ENCODE data around the gene CPXM1.

Gene CPXM1

GRCh38 chr20:2755451-2756055 lies 44.9 kb downstream of the CPXM1 start:
- no peak overlapping the region for H3K4me3 ChIP-seq (ENCODE audit: low read depth, low read length)
- no peak for DNase-seq (ENCODE audit: low read depth, low spot score)
- in situ Hi-C loops (cut with HindIII; ENCODE audit: low sequenced_read_pairs) = no loop called here
- TF ChIP-seq CTCF (IDR thresholded peaks at IDR 0.05; ENCODE audit: low read depth, low read length) = no peak

- TF ChIP-seq CTCF (IDR thresholded peaks at IDR 0.05; ENCODE audit: low read depth, low read length) = no peak
- no peak for DNase-seq (ENCODE audit: low read depth, low spot score)
- in situ Hi-C loops (cut with HindIII; ENCODE audit: low sequenced_read_pairs) = no loop called here
- no peak overlapping the region for H3K4me3 ChIP-seq (ENCODE audit: low read depth, low read length)
Measured at GRCh38 chr20:2754424-2754823, 46.0 kb downstream of the CPXM1 start.

- in situ Hi-C loops (cut with HindIII; ENCODE audit: low sequenced_read_pairs) = no loop called here
- DNase-seq (ENCODE audit: low read depth, low spot score) = no peak
- TF ChIP-seq CTCF (IDR thresholded peaks at IDR 0.05; ENCODE audit: low read depth, low read length) = no peak
- H3K4me3 ChIP-seq (ENCODE audit: low read depth, low read length) = no peak overlapping the region
Measured at GRCh38 chr20:2753461-2754040, 46.9 kb downstream of the CPXM1 start.

GRCh38 chr20:2752567-2753460 lies 47.6 kb downstream of the CPXM1 start:
- H3K4me3 ChIP-seq (ENCODE audit: low read depth, low read length) = peak overlapping the region; percentile 30
- peak; percentile 37 for DNase-seq (ENCODE audit: low read depth, low spot score)
- in situ Hi-C loops (cut with HindIII; ENCODE audit: low sequenced_read_pairs) = no loop called here
- peak; percentile 84 for TF ChIP-seq CTCF (IDR thresholded peaks at IDR 0.05; ENCODE audit: low read depth, low read length)

- H3K4me3 ChIP-seq (ENCODE audit: low read depth, low read length) = peak overlapping the region; percentile 30
- DNase-seq (ENCODE audit: low read depth, low spot score) = no peak
- in situ Hi-C loops (cut with HindIII; ENCODE audit: low sequenced_read_pairs) = no loop called here
- TF ChIP-seq CTCF (IDR thresholded peaks at IDR 0.05; ENCODE audit: low read depth, low read length) = no peak
Measured at GRCh38 chr20:2751878-2752566, 48.4 kb downstream of the CPXM1 start.

- in situ Hi-C loops (cut with HindIII; ENCODE audit: low sequenced_read_pairs) = no loop called here
- DNase-seq (ENCODE audit: low read depth, low spot score) = no peak
- no peak for TF ChIP-seq CTCF (IDR thresholded peaks at IDR 0.05; ENCODE audit: low read depth, low read length)
- peak overlapping the region; percentile 3 for H3K4me3 ChIP-seq (ENCODE audit: low read depth, low read length)
Measured at GRCh38 chr20:2751347-2751877, 49.0 kb downstream of the CPXM1 start.

All from astrocyte of the spinal cord (primary cell).